HPDE6-E6E7 (cell line): Measurements from ENCODE around the gene SCP2.
"Not testable (repeated sequence)": the region's sequence is repeated elsewhere in the genome, so short reads cannot be mapped to it uniquely, and the experiment has no call there.

ENCODE experiments used
- DNase-seq: peaks from one replicate; pipeline ENCODE4 v3.0.0; 2011; ENCODE audit warnings: missing footprints; ENCODE audit errors: extremely low spot score

SCP2 gene

GRCh38 chr1:52973841-52974240, 46.8 kb downstream of the SCP2 start:
- no peak for DNase-seq

- no peak for DNase-seq
Measured at GRCh38 chr1:52976183-52977035, 49.3 kb downstream of the SCP2 start.

GRCh38 chr1:52978045-52978444, 51.0 kb downstream of the SCP2 start:
- DNase-seq: no peak

- not testable (repeated sequence) for DNase-seq
Measured at GRCh38 chr1:52992733-52993132, 65.7 kb downstream of the SCP2 start.

DNA sequence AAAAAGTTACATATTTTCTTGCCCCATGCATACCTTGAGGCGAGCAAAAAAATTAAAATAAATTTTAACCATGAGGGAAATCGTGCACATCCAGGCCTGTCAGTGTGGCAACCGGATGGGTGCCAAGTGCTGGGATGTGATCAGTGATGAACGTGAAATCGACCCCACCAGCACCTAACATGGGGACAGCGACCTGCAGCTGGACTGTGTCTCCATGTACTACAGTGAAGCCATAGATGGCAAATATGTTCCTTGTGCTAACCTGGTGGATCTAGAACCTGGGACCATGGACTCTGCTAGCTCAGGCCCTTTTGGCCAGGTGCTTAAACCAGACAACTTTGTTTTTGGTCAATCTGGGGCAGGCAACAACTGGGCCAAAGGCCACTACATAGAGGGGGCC, 67.6 kb downstream of the SCP2 start:
- DNase-seq: no peak

GRCh38 chr1:52996653-52997052, 69.6 kb downstream of the SCP2 start:
- no peak for DNase-seq

DNA sequence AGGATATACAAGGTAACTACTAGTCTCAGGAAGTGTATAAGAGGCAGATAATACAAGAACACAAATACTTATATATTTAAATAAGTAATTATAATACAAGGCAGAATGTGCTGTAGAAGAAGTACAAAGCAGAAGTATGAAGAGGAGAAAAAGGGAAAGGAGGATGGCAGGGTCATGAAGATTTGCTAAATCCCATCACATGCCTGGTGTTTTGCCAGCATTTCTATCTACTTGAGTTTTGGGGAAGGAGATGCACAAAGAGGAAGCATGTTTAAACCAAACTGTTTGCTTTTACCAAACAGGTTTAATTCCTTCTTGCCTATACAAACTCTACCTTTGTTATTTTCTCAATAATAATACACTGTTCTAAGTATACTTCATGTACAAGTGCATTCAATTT, 74.1 kb downstream of the SCP2 start:
- DNase-seq: no peak

- DNase-seq: not testable (repeated sequence)
Measured at GRCh38 chr1:53006612-53007011, 79.5 kb downstream of the SCP2 start.

DNA sequence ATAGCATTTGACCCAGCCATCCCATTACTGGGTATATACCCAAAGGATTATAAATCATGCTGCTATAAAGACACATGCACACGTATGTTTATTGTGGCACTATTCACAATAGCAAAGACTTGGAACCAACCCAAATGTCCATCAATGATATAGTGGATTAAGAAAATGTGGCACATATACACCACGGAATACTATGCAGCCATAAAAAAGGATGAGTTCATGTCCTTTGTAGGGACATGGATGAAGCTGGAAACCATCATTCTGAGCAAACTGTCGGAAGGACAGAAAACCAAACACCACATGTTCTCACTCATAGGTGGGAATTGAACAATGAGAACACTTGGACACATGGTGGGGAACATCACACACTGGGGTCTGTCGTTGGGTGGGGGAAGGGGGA, 83.2 kb downstream of the SCP2 start:
- DNase-seq: not testable (repeated sequence)

GRCh38 chr1:53011175-53011574, 84.1 kb downstream of the SCP2 start:
- DNase-seq: no peak

DNA sequence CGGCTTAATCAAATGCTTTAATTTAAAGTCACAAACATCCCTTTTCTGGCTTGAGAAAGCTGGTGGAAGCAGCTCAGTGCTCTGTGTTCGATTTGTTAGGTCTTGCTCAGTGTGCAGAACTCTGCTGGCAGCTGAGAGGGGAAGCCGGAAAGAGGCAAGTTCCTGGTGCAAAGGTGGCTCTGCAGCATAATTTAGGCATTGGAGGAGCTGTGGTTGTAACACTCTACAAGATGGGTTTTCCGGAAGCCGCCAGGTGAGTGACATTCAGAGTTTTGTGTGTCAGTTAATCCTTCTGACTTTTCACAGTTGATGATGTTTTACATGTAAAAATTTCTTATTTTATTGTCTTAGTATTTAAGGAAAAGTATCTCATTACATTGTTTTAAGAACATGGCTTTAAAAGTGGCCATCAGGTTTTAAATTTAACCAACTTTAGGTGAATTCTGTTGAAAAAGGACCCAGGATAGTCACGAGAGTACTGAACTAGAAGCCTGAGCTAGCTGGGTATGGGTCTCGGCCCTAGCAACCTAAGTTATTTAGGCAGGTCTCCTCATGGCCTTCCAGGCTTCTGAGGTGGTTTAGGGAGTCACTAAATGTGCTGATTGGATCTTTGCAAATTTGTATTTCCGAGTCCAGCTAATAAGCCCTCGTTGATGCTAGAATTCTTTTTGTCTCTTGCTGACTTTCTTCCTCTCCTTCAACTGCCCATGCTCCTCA, 87.9 kb downstream of the SCP2 start:
- peak; percentile 64 for DNase-seq

- no peak for DNase-seq
Measured at GRCh38 chr1:53015508-53015860, 88.4 kb downstream of the SCP2 start.

DNA sequence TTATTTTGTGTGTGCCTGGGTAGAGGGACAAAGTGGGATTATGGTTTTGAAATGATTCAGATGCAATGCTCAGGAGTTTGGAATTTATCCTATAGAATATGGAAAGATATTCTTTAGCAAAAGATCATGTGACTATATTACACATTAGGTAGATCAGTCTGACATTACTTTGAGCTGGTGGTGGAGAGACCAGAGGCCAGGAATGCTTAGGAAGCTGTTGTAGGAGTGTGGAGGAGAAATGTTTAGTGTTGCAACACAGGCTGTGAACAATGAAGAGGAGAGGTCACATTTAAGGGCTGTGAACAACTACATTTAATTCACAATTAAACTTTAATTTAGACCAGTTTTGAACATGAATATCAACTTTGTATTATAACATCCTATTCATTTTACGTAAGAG, 89.6 kb downstream of the SCP2 start:
- no peak for DNase-seq

DNA sequence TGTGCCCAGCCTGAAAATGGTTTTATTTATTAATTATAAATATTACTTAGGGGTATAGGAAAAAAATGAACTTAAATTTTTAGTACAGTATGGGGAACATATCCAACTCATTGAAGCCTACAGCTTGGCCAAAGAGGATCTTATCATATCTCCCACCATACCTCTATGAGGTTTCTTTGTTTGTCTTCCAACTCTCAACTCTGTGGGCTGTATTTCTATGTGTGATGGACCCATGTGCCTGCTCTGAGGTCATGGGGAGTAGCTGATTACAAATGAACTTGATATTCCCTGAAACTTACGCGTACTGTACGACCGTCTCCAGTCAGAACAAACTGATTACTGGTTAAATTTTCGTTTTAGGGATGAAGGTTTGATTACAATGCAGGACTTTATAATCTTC, 93.5 kb downstream of the SCP2 start:
- no peak for DNase-seq

- no peak for DNase-seq
Measured at GRCh38 chr1:53022179-53022578, 95.1 kb downstream of the SCP2 start.

DNA sequence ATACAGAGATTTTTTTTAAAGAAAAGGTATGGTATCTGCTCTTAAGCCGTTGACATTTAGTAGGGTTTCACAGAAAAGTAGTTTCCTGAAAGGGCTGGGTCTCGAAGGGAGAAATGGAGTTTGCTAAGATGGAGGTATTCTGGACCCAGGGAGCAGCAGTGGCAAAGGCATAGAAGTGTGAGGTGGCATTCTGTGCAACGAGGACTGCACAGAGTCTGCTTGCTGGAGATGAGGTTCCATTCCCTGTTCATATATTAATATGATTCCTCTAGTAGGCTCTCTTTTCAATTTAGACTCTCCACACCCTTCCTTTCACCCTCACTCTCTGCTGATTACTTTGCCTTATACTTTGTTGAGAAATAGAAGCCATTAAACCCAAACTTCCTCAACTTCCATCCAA, 96.5 kb downstream of the SCP2 start:
- DNase-seq: no peak

GRCh38 chr1:53024117-53024516, 97.0 kb downstream of the SCP2 start:
- no peak for DNase-seq

- peak; percentile 53 for DNase-seq
Measured at GRCh38 chr1:53025034-53025768, 98.1 kb downstream of the SCP2 start.

GRCh38 chr1:53025769-53026112, 98.7 kb downstream of the SCP2 start:
- DNase-seq: no peak

GRCh38 chr1:53026254-53026653, 99.2 kb downstream of the SCP2 start:
- no peak for DNase-seq

DNA sequence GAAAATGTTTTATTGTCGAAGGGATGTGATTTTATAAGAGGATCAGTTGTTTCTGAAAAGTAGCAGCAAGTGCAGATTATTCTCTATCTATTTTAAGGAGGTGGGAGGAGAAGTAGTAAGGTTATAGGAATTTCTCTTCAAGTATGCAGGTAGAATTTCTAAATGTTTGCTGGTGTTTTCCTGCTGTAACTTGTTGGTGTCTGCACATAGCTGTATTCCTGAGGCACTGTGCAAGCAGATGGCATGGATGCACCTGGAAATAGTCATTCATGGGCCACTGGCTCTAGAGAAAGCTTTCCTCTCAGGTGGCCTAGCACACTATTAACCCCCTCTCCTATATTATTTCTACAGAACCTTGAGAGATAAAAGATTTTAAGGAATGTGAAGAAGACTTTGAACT, 104.7 kb downstream of the SCP2 start:
- DNase-seq: peak; percentile 34

DNA sequence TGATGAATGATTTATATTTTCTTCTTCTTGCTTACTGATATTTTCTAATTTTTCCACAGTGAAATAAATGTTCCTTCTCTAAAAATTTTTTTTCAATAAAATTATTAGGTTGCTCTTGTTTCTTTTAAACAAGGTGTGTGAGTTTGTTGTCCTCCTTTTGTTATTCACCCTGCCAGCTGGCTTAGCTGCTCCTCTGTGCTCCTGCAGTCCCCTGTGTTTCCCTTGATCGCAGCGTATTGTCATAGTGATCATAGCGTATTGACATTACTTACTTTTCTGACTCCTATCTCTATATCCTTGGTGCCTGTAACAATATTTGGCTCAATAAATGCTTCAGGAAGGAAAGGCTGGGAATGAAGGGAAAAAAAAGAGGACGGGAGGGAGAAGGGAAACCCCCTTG, 110.1 kb downstream of the SCP2 start:
- DNase-seq: no peak

GRCh38 chr1:53038566-53038965, 111.5 kb downstream of the SCP2 start:
- DNase-seq: no peak
